T-helper 2 cell (primary cell): Measurements from ENCODE around the gene MACROD2.
"Not testable (repeated sequence)": the region's sequence is repeated elsewhere in the genome, so short reads cannot be mapped to it uniquely, and the experiment has no call there.

Experiments used
- DNase-seq, 5 experiments: peaks; one replicate each; pipeline versions ENCODE4 v3.0.0 to v3.0.0-alpha.2; 2012 to 2022

Gene MACROD2

DNA sequence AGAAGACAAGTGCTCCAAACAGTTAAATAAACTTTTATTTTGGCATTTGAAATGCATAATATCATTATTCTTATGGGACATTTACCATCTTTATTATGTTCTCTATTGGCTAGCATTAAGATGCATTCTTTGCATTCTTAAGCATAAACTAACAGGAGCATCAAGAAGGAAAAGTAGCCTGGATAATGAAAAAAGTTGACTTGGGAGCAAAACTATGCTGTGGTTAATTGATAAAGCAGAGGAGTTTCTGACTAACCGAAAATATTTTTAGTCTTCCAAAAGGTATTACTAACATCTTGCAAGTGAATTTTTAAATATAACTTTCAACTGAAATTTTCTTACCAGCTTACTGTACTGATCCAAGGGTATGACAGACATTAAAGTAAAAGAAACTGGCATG lies 201.8 kb downstream of the MACROD2 start:
- DNase-seq, result no peak

DNA sequence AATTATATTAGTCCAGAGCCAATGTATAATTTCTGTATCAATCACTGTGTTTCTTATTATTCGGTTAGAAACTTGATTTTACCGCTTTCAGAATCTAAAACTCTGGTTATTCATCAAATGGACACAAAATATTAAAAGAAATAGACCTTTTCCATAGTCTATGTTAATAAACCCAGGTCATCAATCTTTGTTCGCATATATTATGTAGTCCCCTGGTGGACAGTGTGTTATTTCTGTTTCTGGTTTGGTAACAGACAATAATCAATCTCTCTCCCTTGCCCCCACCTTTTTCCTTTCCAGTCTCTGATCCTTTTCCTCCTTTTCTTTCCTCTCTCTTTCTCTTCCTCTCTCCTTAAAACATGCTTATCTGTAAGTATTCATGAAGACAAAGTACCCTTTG lies 203.1 kb downstream of the MACROD2 start:
- DNase-seq, result no peak

GRCh38 chr20:14199111-14199510 lies 203.8 kb downstream of the MACROD2 start:
- DNase-seq, result no peak

GRCh38 chr20:14203657-14204056 lies 208.3 kb downstream of the MACROD2 start:
- DNase-seq, result no peak

- no peak for DNase-seq
Observed at GRCh38 chr20:14207591-14207990, 212.3 kb downstream of the MACROD2 start.

- DNase-seq, result no peak
Observed at GRCh38 chr20:14208956-14209355, 213.6 kb downstream of the MACROD2 start.

GRCh38 chr20:14210146-14210545 lies 214.8 kb downstream of the MACROD2 start:
- no peak for DNase-seq

DNA sequence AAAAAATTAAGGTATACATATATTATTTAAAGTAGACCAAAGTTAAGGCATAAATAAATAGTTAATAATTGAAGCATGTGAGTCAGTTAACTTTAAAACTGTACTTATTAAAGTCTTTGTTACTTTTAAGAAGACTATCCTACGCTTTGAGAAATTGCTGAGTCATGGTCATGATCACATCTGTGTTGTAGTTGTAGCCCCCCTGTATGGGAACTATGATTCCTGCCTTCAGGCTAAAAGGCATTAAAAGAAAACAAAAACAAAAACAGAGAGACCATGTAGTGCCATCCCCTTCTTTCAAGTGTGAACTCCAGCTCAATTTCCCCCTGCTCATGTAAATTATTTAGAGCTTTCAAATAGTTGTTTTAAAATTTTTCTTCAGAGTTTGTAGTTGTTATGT lies 218.7 kb downstream of the MACROD2 start:
- DNase-seq, result no peak

GRCh38 chr20:14215880-14216279 lies 220.6 kb downstream of the MACROD2 start:
- not testable (repeated sequence) for DNase-seq

DNA sequence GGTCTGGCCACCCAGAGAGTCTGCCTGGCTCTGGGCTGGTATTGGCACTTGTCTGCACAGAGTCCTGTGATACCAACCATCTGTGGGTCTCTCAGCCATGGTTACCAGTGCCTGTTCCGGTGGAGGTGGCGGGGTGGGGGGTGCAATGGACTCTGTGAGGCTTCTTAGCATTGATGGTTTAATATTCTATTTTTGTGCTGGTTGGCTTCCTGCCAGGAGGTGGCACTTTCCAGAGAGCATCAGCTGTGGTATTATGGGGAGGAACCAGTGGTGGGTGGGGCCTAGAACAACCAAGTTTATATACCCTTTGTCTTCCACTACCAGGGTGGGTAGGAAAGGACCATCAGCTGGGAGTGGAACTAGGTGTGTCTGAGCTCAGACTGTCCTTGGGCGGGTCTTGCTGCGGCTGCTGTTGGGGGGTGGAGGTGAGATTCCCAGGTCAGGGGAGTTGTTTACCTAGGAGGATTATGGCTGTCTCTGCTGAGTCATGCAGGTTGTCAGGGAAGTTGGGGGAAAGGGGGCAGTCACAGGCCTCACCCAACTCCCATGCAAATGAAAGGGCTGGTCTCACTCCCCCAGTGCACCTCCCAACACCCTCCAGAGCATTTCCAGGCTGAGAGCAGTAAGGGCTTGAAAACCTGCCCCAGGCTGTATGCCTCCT lies 224.6 kb downstream of the MACROD2 start:
- DNase-seq, result no peak

DNA sequence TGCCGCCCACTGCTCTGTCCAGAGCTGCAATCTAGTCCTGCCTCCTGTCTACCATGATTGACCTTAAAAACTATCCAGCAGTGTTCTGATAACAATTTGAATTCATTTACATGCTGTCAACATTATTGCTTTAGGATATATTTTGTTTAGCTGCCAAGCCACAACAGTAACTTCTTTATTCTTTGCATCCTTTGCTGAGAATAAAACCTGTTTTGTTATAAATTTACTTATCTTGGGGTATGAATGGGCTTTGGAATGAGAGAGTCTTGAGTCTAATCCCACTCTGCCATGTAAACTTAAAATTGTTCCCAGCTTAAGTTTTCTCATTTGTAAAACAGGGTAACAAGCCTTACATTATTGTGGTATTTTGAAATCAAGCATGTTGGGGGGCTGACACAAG lies 225.7 kb downstream of the MACROD2 start:
- DNase-seq, result no peak

DNA sequence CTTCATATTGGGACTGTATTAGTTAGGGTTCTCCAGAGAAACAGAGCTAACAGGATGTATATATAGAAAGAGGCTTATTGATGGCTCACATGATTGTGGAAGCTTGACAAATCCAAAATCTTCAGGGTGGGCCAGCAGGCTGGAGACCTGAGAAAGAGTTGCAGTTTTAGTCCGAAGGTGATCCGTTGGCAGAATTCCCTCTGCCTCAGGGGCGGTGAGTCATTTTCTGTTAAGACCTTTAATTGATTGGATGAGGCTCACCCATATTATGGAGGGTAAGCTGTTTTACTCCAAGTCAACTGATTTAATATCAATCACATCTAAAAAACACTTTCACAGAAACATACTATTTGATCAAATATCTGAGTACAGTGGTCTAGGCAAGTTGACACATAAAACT lies 228.5 kb downstream of the MACROD2 start:
- no peak for DNase-seq

DNA sequence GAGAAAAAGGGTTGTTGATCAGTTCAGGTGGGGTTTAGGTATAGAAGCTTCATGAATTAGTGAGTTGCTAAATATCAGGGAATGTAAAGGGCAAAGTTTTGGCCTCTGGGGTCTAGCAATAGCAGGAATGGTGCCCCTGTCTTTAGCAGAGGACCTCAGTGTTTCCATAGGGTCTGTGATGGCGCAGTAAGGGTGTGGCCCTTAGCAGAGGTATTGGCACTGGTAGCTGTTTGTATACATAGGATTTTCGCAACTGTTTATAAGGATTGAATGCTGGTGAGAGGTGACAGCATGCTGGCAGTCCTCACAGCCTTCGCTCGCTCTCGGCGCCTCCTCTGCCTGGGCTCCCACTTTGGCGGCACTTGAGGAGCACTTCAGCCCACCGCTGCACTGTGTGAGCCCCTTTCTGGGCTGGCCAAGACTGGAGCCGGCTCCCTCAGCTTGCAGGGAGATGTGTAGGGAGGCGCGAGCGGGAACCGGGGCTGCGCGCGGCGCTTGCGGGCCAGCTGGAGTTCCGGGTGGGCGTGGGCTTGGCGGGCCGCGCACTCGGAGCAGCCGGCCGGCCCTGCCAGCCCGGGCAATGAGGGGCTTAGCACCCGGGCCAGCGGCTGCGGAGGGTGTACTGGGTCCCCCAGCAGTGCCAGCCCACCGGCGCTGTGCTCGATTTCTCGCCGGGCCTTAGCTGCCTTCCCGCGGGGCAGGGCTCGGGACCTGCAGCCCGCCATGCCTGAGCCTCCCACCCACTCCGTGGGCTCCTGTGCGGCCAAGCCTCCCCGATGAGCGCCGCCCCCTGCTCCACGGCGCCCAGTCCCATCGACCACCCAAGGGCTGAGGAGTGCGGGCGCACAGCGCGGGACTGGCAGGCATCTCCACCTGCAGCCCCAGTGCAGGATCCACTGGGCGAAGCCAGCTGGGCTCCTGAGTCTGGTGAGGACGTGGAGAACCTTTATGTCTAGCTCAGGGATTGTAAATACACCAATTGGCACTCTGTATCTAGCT lies 231.0 kb downstream of the MACROD2 start:
- not testable (repeated sequence) for DNase-seq

DNA sequence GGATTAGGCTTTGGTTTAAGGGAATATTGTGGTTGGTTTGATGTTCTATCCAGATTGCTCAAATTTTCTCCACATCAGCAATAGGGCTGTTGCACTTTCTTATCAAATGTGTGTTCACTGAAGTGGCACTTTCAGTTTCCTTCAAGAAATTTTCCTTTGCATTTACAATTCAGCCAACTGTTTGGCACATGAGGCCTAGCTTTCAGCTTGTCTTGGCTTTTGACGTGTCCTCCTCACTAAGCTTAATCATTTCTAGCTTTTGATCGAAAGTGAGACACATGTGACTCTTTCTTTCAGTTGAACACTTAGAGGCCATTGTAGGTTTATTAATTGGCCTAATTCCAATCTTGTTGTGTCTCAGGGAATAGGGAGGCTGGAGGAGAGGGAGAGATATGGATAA lies 237.3 kb downstream of the MACROD2 start:
- no peak for DNase-seq

DNA sequence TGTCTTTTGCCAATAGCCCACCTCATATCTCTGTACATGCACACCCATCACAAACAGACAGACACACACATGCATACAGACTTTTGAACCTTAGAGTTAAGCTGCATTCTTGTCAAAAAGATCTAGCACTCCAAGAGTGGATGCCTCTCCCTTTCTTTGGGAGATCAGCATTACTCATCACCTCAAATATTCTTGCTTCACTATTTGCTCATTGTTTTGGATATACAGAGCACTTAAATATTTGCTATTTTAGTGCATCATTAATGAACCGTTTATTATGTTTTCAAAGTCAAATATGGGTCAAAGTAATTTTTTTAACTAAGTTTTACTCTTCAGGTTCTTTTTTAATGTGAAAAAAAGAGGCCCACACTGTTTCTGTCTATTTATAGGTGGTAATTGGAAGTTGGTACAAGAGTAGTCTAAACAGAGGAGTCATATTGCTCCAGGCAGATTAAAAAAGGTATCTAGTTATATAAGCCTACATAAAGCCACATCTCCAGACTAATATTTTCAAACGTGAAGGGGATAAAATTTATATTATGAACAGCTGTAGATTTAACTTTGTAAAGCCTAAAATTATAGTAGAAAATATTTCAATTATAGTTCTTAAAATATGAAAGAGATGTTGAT lies 239.5 kb downstream of the MACROD2 start:
- no peak for DNase-seq

DNA sequence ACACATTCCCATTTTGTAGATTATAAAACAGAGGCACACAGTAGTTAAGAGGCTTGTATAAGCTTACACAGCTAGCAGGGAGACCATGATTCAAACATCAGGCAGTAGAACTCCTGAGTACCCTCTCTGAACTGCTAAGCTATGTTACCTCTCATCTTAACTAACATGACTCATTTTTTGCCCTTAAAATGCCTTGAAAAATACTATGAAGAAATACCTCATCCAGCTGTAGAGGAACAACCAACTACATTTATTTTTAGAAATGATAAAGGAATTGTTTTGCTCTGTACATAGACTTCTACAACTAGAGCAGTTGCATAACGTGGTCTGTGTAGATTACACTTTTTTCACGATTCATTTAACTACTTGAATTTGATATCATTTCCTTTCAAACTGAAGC lies 240.0 kb downstream of the MACROD2 start:
- DNase-seq, result no peak

DNA sequence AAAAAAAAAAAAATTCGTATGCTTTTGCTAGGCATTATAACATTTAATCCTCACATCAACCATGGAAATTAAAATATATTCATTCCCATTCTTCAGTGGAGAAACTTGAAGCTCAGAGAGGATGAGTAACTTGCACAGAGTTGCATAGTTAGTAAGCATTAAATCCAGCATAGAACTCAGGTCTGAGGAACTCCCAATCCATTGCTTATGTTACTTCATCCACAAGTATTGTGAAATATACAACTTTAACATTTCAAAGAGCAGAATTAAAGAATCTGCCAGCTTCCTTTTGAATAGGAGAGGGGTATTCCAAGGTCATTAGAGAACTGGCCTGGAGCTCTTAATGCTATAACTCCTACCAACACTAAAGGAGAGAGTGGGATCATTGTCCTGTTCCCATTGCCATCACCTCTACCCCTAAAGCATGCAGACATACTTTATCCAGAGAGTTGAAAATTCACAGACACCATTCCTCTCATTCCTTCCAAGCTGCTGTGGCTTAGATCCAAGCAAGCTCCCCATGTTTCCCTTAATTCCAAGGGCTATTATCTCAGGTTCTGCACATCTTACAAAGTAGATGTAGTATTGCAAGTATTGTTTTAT lies 250.2 kb downstream of the MACROD2 start:
- no peak for DNase-seq

DNA sequence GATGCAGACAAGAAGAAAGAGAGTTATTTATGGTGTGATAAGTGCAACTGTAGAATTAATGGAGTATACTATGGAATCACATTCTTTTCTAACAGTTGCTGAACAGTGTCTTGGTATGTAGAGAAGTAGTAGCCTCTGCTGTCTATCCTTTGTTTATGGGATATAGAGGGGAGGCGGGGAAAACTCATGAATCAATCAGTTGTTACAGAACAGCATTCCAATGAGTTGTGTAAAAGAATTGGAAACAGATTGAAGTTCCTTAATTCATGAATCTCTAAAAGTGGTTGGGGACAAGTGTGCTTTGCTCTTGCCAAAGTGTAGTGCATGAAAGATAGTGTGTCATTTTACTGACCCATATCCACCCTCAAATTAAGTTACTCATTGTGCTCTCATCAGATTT lies 264.4 kb downstream of the MACROD2 start:
- DNase-seq, result no peak

DNA sequence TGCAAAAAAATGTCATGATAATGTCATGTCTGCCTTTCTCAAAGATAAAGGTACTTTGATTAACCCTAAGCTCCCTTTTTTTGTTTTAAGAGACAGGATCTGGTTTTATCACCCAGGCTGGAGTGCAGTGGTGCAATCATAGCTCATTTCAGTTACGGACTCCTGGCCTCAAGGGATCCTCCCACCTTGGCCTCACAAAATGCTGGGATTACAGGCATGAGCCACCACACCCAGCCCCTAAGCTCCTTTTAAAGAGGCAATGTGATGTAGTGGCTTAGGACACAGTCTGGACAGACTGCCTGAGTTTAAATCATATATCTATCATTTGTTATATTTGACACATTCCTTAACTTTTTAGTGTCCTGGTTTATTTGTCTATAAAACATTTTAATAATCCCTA lies 265.1 kb downstream of the MACROD2 start:
- DNase-seq, result no peak

GRCh38 chr20:14264869-14265268 lies 269.6 kb downstream of the MACROD2 start:
- no peak for DNase-seq

- no peak for DNase-seq
Observed at GRCh38 chr20:14266246-14266645, 270.9 kb downstream of the MACROD2 start.

DNA sequence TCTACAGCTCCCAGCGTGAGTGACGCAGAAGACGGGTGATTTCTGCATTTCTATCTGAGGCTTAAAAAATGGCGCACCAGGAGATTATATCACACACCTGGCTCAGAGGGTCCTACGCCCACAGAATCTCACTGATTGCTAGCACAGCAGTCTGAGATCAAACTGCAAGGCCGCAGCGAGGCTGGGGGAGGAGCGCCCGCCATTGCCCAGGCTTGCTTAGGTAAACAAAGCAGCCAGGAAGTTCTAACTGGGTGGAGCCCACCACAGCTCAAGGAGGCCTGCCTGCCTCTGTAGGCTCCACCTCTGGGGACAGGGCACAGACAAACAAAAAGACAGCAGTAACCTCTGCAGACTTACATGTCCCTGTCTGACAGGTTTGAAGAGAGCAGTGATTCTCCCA lies 275.4 kb downstream of the MACROD2 start:
- DNase-seq, result not testable (repeated sequence)

DNA sequence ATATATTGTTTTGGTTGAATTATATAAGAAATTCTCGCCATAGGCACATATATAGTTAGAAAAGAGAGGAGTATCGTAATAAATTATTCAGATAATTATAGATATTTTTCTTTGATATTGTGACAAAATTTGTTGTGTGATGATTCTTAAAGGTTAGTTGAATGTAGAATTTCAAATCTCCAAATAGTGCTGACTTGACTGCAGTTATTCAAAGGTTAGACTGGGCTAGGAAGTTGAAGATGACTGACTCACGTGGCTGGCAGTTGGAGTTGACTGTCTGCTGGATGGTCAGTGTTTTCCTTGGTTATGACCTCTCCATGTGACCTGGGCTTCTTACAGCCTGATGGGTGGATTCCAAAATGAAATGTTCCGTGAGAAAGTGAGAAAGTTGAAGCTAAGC lies 286.8 kb downstream of the MACROD2 start:
- DNase-seq, result no peak
